Natural killer cell (primary cell): ENCODE results near the gene TEX2. TPM values are rescaled to one million over a fixed set of nuclear protein-coding genes. Genes with fewer than 3 reads are reported as not detected.

ENCODE experiments used
- ATAC-seq, 3 donors: fragments of 150-1000 bp in 2 of 3; fragments of 200-7000 bp in 1 of 3; cut with Tn5 transposase; 1 replicate in 1 of 3; 2 replicates in 2 of 3; pipeline ENCODE4 v1.10.0; 2021; ENCODE audit warnings: mild to moderate bottlenecking in 2 of 3, moderate library complexity in 2 of 3
- DNase-seq, 2 donors: peaks; one replicate each; pipeline versions ENCODE4 v3.0.0 to v3.0.0-alpha.2; 2013 to 2021; ENCODE audit warnings: mixed read lengths in 1 of 2
- H3K27ac ChIP-seq: one replicate; pipeline ENCODE4 v1.5.1; 2013; ENCODE audit warnings: mild to moderate bottlenecking, low read length
- H3K27me3 ChIP-seq: one replicate; pipeline ENCODE4 v1.6.1; 2013; ENCODE audit warnings: low read length; ENCODE audit not compliant: control insufficient read depth, insufficient read depth
- H3K36me3 ChIP-seq: one replicate; pipeline ENCODE4 v1.6.1; 2013; ENCODE audit warnings: low read length; ENCODE audit not compliant: control insufficient read depth, insufficient read depth
- H3K4me1 ChIP-seq: one replicate; pipeline ENCODE4 v1.6.1; 2013; ENCODE audit warnings: low read length; ENCODE audit not compliant: control insufficient read depth, insufficient read depth
- H3K4me3 ChIP-seq: one replicate; pipeline ENCODE4 v1.5.1; 2013; ENCODE audit warnings: low read length
- H3K9me3 ChIP-seq: one replicate; pipeline ENCODE4 v1.6.1; 2013; ENCODE audit warnings: low read length; ENCODE audit not compliant: control insufficient read depth, insufficient read depth
- H3K27ac Mint-ChIP-seq, 2 donors: one replicate each; pipeline ENCODE4 v1.8.0; 2022; ENCODE audit warnings: mild to moderate bottlenecking in 2 of 2, mixed read lengths in 2 of 2, moderate library complexity in 1 of 2
- H3K27me3 Mint-ChIP-seq, 2 donors: one replicate each; pipeline ENCODE4 v1.8.0; 2022; ENCODE audit warnings: low read depth in 2 of 2, mixed read lengths in 2 of 2
- H3K36me3 Mint-ChIP-seq: one replicate; pipeline ENCODE4 v1.8.0; 2022; ENCODE audit warnings: mixed read lengths
- H3K4me1 Mint-ChIP-seq, 2 donors: one replicate each; pipeline ENCODE4 v1.8.0; 2022; ENCODE audit warnings: mixed read lengths in 2 of 2
- H3K4me3 Mint-ChIP-seq: one replicate; pipeline ENCODE4 v1.8.0; 2022; ENCODE audit warnings: mild to moderate bottlenecking, moderate library complexity, mixed read lengths
- H3K9me3 Mint-ChIP-seq, 2 donors: one replicate each; pipeline ENCODE4 v1.8.0; 2022; ENCODE audit warnings: mixed read lengths in 2 of 2
- WGBS: methylation state at CpG from one replicate; pipeline ENCODE4 v1.1.7; 2013; ENCODE audit warnings: missing lambda C conversion rate; ENCODE audit not compliant: insufficient coverage; 5-methylcytosine and 5-hydroxymethylcytosine counted together
- intact Hi-C: fragments of 100-400 bp; cut with micrococcal nuclease; formaldehyde crosslinking; loops from one replicate; pipeline ENCODE4 v1.14.2; 2022
- total RNA-seq, 4 donors: library from RNA; stranded (reverse); fragments of 120-200 nt in 1 of 4; gene quantifications; one replicate each; pipeline versions ENCODE4 v1.2.3 to v1.2.4, GENCODE V29; 2013 to 2022
- TF ChIP-seq, protein P1 (sequence below): fragments of 200-600 bp; IDR thresholded peaks from one replicate; pipeline ENCODE4 v1.8.0; 2022; ENCODE audit warnings: antibody characterized with exemption

TEX2 gene, protein sequence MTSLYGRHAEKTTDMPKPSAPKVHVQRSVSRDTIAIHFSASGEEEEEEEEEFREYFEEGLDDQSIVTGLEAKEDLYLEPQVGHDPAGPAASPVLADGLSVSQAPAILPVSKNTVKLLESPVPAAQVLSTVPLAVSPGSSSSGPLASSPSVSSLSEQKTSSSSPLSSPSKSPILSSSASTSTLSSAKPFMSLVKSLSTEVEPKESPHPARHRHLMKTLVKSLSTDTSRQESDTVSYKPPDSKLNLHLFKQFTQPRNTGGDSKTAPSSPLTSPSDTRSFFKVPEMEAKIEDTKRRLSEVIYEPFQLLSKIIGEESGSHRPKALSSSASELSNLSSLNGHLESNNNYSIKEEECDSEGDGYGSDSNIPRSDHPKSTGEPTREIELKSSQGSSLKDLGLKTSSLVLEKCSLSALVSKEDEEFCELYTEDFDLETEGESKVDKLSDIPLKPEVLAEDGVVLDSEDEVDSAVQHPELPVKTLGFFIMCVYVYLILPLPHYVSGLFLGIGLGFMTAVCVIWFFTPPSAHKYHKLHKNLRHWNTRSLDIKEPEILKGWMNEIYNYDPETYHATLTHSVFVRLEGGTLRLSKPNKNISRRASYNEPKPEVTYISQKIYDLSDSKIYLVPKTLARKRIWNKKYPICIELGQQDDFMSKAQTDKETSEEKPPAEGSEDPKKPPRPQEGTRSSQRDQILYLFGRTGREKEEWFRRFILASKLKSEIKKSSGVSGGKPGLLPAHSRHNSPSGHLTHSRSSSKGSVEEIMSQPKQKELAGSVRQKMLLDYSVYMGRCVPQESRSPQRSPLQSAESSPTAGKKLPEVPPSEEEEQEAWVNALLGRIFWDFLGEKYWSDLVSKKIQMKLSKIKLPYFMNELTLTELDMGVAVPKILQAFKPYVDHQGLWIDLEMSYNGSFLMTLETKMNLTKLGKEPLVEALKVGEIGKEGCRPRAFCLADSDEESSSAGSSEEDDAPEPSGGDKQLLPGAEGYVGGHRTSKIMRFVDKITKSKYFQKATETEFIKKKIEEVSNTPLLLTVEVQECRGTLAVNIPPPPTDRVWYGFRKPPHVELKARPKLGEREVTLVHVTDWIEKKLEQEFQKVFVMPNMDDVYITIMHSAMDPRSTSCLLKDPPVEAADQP
- 10 to 100 TPM in 2 of 3 donors, 1 to 10 TPM in 1; 8.3 to 16.3 (median 11.3) TPM for total RNA-seq
- total RNA-seq (2013): 13.8 TPM

DNA sequence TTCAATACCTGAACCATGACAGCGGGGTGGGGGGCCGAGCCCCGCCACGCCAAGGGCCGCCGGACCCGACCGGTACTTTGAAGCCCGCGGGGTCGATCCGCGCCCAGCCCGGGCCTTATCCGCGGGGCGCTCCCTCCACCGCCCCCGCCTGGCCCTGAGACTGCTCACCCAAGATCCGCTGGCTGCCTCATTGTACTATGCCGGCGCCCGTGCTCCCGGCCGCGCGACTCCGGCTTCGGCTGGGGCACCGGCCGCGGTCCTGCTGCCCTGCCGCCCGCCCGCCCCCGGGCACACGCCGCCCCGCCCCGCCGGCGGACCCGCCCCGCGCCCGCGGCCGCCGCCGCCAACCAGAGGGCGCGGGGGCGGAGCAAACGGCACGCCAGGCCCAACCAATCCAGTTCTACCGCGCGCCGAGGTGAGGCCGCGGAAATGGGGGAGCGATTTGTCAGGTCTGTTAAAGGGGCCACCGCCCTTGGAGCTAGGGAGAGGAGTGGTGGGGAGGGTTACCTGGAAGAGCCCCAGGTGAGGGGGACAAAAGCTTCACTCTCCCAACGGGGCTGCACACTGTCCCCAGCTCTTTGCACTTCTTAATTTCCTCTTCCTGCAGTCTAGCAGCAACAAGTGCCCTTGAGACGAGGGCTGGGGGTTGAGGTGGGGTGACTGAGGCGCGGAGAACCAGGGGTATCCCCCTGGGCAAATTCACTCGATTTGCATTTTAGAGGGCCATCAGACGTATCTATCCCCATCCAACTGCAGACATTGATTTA is at the start of gene TEX2:
TSS of gene TEX2 (minus strand) at position 261 of the 767 bp plus-strand sequence. CDS start 49,043 bp downstream, outside the sequence.
- DNase-seq (peak; percentile 83 to 93), ATAC-seq (peak; percentile 93 to 95 (median 93))
- Mint-ChIP-seq H3K4me3 (peak within 1 kb of the TSS; percentile 95), H3K4me1 (peaks cover 30 to 33% of the 10 kb centered on the region in 2 donors), H3K36me3 (no peaks in the 10 kb centered on the region), H3K27me3 (peaks cover 0 to 8% of the 10 kb centered on the region in 2 donors), H3K9me3 (no peaks in the 10 kb centered on the region), H3K27ac (peak within 1 kb of the TSS; percentile 87 to 93)
- peak within 1 kb of the TSS; percentile 75 for H3K27ac ChIP-seq
- no peaks in the 10 kb centered on the region for H3K36me3 ChIP-seq
- under 1% methylated on average over 69 of the region's 69 CpGs for WGBS
- H3K27me3 ChIP-seq: no peaks in the 10 kb centered on the region
- TF ChIP-seq, protein P1, sequence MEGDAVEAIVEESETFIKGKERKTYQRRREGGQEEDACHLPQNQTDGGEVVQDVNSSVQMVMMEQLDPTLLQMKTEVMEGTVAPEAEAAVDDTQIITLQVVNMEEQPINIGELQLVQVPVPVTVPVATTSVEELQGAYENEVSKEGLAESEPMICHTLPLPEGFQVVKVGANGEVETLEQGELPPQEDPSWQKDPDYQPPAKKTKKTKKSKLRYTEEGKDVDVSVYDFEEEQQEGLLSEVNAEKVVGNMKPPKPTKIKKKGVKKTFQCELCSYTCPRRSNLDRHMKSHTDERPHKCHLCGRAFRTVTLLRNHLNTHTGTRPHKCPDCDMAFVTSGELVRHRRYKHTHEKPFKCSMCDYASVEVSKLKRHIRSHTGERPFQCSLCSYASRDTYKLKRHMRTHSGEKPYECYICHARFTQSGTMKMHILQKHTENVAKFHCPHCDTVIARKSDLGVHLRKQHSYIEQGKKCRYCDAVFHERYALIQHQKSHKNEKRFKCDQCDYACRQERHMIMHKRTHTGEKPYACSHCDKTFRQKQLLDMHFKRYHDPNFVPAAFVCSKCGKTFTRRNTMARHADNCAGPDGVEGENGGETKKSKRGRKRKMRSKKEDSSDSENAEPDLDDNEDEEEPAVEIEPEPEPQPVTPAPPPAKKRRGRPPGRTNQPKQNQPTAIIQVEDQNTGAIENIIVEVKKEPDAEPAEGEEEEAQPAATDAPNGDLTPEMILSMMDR: no peak
- no peaks in the 10 kb centered on the region for H3K9me3 ChIP-seq
- peak within 1 kb of the TSS; percentile 82 for H3K4me3 ChIP-seq
- peaks cover 20% of the 10 kb centered on the region for H3K4me1 ChIP-seq
- intact Hi-C loops: loop anchor here (1.0 to 5.0 kb wide), 2 partner anchors 118 to 236 kb away; no protein-coding TSS in a partner anchor

DNA sequence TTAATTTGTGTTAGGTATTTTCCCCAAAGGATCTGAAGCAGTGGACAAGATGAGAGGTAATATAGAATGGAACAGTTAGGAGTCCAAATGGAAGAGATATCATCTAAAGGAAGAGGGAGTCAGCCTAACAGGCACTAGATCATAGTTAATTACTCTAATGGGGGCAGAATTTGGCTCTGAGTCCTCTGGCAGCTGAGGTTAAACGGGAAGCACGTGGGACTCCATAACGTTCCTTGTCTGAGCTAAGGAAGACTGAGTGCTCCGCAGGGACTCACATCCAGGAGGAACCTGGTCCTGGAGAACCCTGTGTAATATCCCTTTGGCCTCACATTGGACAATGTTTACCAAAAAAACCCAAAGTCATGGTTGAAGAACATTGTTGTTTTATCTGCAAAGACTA is 46.6 kb upstream of the TEX2 start:
- Mint-ChIP-seq H3K27me3 (no peaks in the 10 kb centered on the region), H3K9me3 (no peaks in the 10 kb centered on the region), H3K36me3 (no peaks in the 10 kb centered on the region), H3K27ac (no peak overlapping the region), H3K4me1 (no peaks in the 10 kb centered on the region), H3K4me3 (no peak overlapping the region)
- Histone ChIP-seq H3K36me3 (no peaks in the 10 kb centered on the region), H3K9me3 (no peaks in the 10 kb centered on the region), H3K4me3 (no peak overlapping the region), H3K27ac (no peak overlapping the region), H3K4me1 (no peaks in the 10 kb centered on the region), H3K27me3 (no peaks in the 10 kb centered on the region)
- TF ChIP-seq, protein P1: no peak
- ATAC-seq: no peak
- WGBS: 86% methylated on average over 4 of the region's 4 CpGs
- DNase-seq: no peak
- intact Hi-C loops: no loop called here

DNA sequence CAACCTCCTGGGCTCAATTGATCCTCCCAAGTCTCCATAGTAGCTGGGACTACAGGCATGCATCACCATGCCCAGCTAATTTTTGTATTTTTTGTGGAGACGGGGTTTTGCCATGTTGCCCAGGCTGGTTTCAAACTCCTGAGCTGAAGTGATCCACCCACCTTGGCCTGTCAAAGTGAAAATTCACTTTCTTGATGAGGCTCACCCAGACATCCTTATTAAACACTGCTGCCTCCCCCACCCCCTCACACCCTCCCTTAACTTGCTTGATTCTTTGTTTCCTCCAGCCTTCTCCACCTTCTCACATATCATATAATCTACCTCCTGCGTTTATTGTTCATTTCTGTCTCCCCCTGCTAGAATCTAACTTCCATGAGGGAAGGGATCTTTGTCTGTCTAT is 46.0 kb upstream of the TEX2 start:
- Histone ChIP-seq H3K27me3 (no peaks in the 10 kb centered on the region), H3K9me3 (no peaks in the 10 kb centered on the region), H3K4me1 (no peaks in the 10 kb centered on the region), H3K27ac (no peak overlapping the region), H3K4me3 (no peak overlapping the region), H3K36me3 (no peaks in the 10 kb centered on the region)
- H3K27me3 Mint-ChIP-seq: no peaks in the 10 kb centered on the region
- no peak overlapping the region for H3K27ac Mint-ChIP-seq
- H3K36me3 Mint-ChIP-seq: no peaks in the 10 kb centered on the region
- H3K4me3 Mint-ChIP-seq: no peak overlapping the region
- no peaks in the 10 kb centered on the region for H3K4me1 Mint-ChIP-seq
- ATAC-seq (no peak), DNase-seq (no peak)
- whole genome bisulfite sequencing: 84% methylated on average over 1 of the region's 2 CpGs
- TF ChIP-seq, protein P1: no peak
- no peaks in the 10 kb centered on the region for H3K9me3 Mint-ChIP-seq
- intact Hi-C loops: no loop called here
